ENCODE data around the gene OST4.
"Not testable (repeated sequence)": the region's sequence is repeated elsewhere in the genome, so short reads cannot be mapped to it uniquely, and the experiment has no call there.

DNA sequence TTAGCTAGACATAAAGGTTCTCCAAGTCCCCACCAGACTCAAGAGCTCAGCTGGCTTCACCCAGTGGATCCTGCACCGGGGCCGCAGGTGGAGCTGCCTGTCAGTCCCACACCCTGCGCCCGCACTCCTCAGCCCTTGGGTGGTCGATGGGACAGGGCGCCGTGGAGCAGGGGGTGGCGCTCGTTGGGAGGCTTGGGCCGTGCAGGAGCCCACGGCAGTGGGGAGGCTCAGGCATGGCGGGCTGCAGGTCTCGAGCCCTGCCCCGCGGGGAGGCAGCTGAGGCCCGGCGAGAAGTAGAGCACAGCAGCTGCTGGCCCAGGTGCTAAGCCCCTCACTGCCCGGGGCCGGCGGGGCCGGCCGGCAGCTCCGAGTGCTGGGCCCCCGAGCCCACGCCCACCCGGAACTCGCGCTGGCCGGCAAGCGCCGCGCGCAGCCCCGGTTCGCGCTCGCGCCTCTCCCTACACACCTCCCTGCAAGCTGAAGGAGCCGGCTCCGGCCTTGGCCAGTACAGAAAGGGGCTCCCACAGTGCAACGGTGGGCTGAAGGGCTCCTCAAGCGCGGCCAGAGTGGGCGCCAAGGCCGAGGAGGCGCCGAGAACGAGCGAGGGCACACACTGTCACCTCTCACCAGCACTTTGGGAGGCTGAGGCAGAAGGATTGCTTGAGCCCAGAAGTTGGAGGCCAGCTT is 40.1 kb upstream of the OST4 start:
- not testable (repeated sequence) for TF ChIP-seq CTCF, POLR2A (IDR thresholded peaks at IDR 0.05)

Measured in vagina (tissue), 2 donors.